ENCODE data around the gene ATG16L2. TPM values are rescaled to one million over a fixed set of nuclear protein-coding genes. Genes with fewer than 3 reads are reported as not detected.

Gene ATG16L2
- total RNA-seq, 1 experiment from 2014 or later: 17.3 TPM

GRCh38 chr11:72778535-72779494 is 35.4 kb upstream of the ATG16L2 start:
- H2BK15ac ChIP-seq (ENCODE audit: low read depth, low read length): no peak overlapping the region
- no peak overlapping the region for H3K27ac ChIP-seq (ENCODE audit: insufficient read length, low read depth, low read length)
- H4K20me1 ChIP-seq (ENCODE audit: control insufficient read depth, insufficient read depth, insufficient read length): no peaks in the 10 kb centered on the region
- no peak overlapping the region for H2AFZ ChIP-seq (ENCODE audit: low read length)
- no peak overlapping the region for H4K8ac ChIP-seq (replicated peaks; ENCODE audit: insufficient read length, low read depth, low read length)
- H3K14ac ChIP-seq (ENCODE audit: insufficient read depth, low read length): no peak overlapping the region
- H4K5ac ChIP-seq (ENCODE audit: insufficient read length, low read depth, low read length): no peak overlapping the region
- no peak overlapping the region for H3K4ac ChIP-seq (ENCODE audit: low read depth, low read length)
- no peak for DNase-seq
- H3K23ac ChIP-seq (ENCODE audit: insufficient read length, low read depth, low read length): no peak overlapping the region
- no CpG with 5 or more reads among the region's 7 CpGs for WGBS (ENCODE audit: extremely low coverage, insufficient read length, low lambda C conversion rate)
- H3K18ac ChIP-seq (ENCODE audit: insufficient read length, low read depth, low read length): no peak overlapping the region
- H3K9ac ChIP-seq (ENCODE audit: extremely low read depth, insufficient read length, low read length): no peak overlapping the region
- Mint-ChIP-seq H3K4me1 (peaks cover 20 to 35% of the 10 kb centered on the region in 2 experiments), H3K36me3 (ENCODE audit: insufficient read depth in 1 of 3, low read depth in 3 of 3) (no peaks in the 10 kb centered on the region; a peak in 1 of 7 replicates), H3K9me3 (no peaks in the 10 kb centered on the region), H3K27ac (no peak overlapping the region), H3K27me3 (ENCODE audit: low read depth) (peaks cover 25% of the 10 kb centered on the region), H3K4me3 (no peak overlapping the region)
- TF ChIP-seq CTCF (conservative IDR thresholded peaks at IDR 0.05): no peak
- H4K91ac ChIP-seq (ENCODE audit: insufficient read length, low read depth, low read length): no peak overlapping the region
- H2BK12ac ChIP-seq (ENCODE audit: insufficient read length, low read depth, low read length): no peak overlapping the region
- H3K56ac ChIP-seq (ENCODE audit: insufficient read length, low read depth, low read length): no peak overlapping the region
- peaks cover 7% of the 10 kb centered on the region for H3K23me2 ChIP-seq (ENCODE audit: insufficient read length, low read depth, low read length, poor library complexity, severe bottlenecking)
- H3K79me1 ChIP-seq (ENCODE audit: insufficient read depth, low read depth, low read length, poor library complexity, severe bottlenecking): no peaks in the 10 kb centered on the region
- H3K27me3 ChIP-seq (ENCODE audit: insufficient read depth, low read length): no peaks in the 10 kb centered on the region
- no peak overlapping the region for H2AK5ac ChIP-seq (ENCODE audit: insufficient read length, low read length)
- no peak overlapping the region for H2BK5ac ChIP-seq (ENCODE audit: insufficient read length, low read length)
- no peak overlapping the region for H3K4me2 ChIP-seq (ENCODE audit: insufficient read depth, insufficient read length, low read length)
- H2BK120ac ChIP-seq (ENCODE audit: low read depth, low read length, poor library complexity, severe bottlenecking): no peak overlapping the region
- no peaks in the 10 kb centered on the region for H3K79me2 ChIP-seq (ENCODE audit: insufficient read depth, low read length)
- no peak overlapping the region for H2BK20ac ChIP-seq (ENCODE audit: low read depth, low read length, poor library complexity, severe bottlenecking)
- no peak overlapping the region for H3T11ph ChIP-seq (ENCODE audit: low read length)
- H3K9me3 ChIP-seq (ENCODE audit: control insufficient read depth, low read depth, low read length): no peaks in the 10 kb centered on the region
- peaks cover 4% of the 10 kb centered on the region; the same call in 1 of the 2 replicates for H3K4me1 ChIP-seq (ENCODE audit: insufficient read depth, low read length)
